ENCODE measurements around the gene LEMD2.

Gene LEMD2

GRCh38 chr6:33754222-33754621 is 34.7 kb downstream of the LEMD2 start:
- no peak for DNase-seq

GRCh38 chr6:33752646-33753015 is 36.3 kb downstream of the LEMD2 start:
- DNase-seq, result no peak

- no peak for DNase-seq
These were observed 36.9 kb downstream of the LEMD2 start for GRCh38 chr6:33751771-33752645.

- no peak for DNase-seq
These were observed 38.5 kb downstream of the LEMD2 start for GRCh38 chr6:33750244-33750991.

GRCh38 chr6:33749401-33749800 is 39.5 kb downstream of the LEMD2 start:
- no peak for DNase-seq

- DNase-seq, result no peak
These were observed 40.1 kb downstream of the LEMD2 start for GRCh38 chr6:33748841-33749240.

- no peak for DNase-seq
These were observed 41.1 kb downstream of the LEMD2 start for GRCh38 chr6:33747823-33748222.

- no peak for DNase-seq
These were observed 42.3 kb downstream of the LEMD2 start, which contains the start of gene IP6K3 for GRCh38 chr6:33746651-33747100. Gene IP6K3, minus strand, starts transcription at chr6:33746905. Its CDS starts 11,429 bp downstream, at chr6:33735476.

- no peak for DNase-seq
These were observed 42.8 kb downstream of the LEMD2 start for GRCh38 chr6:33746036-33746600.

GRCh38 chr6:33745548-33745947 is 43.4 kb downstream of the LEMD2 start:
- no peak for DNase-seq

GRCh38 chr6:33744895-33745546 is 43.9 kb downstream of the LEMD2 start:
- DNase-seq, result no peak

- DNase-seq, result peak; percentile 68
These were observed 44.7 kb downstream of the LEMD2 start for GRCh38 chr6:33744001-33744848.

- no peak for DNase-seq
These were observed 46.1 kb downstream of the LEMD2 start for GRCh38 chr6:33742837-33743236.

GRCh38 chr6:33742092-33742491 is 46.8 kb downstream of the LEMD2 start:
- DNase-seq, result no peak

GRCh38 chr6:33740794-33741193 is 48.1 kb downstream of the LEMD2 start:
- DNase-seq, result no peak

GRCh38 chr6:33740204-33740608 is 48.7 kb downstream of the LEMD2 start:
- no peak for DNase-seq

- DNase-seq, result no peak
These were observed 49.4 kb downstream of the LEMD2 start for GRCh38 chr6:33739571-33739970.

GRCh38 chr6:33738879-33739278 is 50.1 kb downstream of the LEMD2 start:
- DNase-seq, result no peak

GRCh38 chr6:33738153-33738552 is 50.8 kb downstream of the LEMD2 start:
- DNase-seq, result no peak

- DNase-seq, result no peak
These were observed 51.5 kb downstream of the LEMD2 start for GRCh38 chr6:33737267-33738026.

GRCh38 chr6:33735216-33735615 is 53.7 kb downstream of the LEMD2 start:
- DNase-seq, result no peak
